B cell (primary cell): Measurements from ENCODE around the gene EXD3. TPM values are rescaled to one million over a fixed set of nuclear protein-coding genes. Genes with fewer than 3 reads are reported as not detected.

Experiments used
- ATAC-seq: fragments of 200-7000 bp; cut with Tn5 transposase; one replicate; pipeline ENCODE4 v1.10.0; 2021; ENCODE audit warnings: low read depth, mild to moderate bottlenecking, moderate number of reproducible peaks, moderate library complexity
- CTCF ChIA-PET: fragments of 350-600 bp; sonication (Branson Sonifier 250); formaldehyde crosslinking; loops from one replicate; lab custom pipeline; 2021; ENCODE audit warnings: antibody characterized with exemption, inconsistent platforms; lab: Charles Lee
- POLR2A ChIA-PET: fragments of 350-600 bp; sonication (Branson Sonifier 250); formaldehyde crosslinking; loops from one replicate; lab custom pipeline; 2021; ENCODE audit warnings: antibody characterized with exemption; lab: Charles Lee
- DNase-seq: peaks from one replicate; pipeline ENCODE4 v3.0.0; 2013
- H2AFZ ChIP-seq: 2 replicates; pipeline ENCODE4 v1.6.1; 2012; ENCODE audit warnings: mild to moderate bottlenecking, low read depth, low read length; ENCODE audit not compliant: insufficient read depth, poor library complexity, severe bottlenecking
- H3K27ac ChIP-seq, 2 donors: 1 replicate in 1 of 2; 2 replicates in 1 of 2; pipeline ENCODE4 v1.5.1; 2012 to 2013; ENCODE audit warnings: low read length in 2 of 2, mild to moderate bottlenecking in 2 of 2, moderate library complexity in 1 of 2
- H3K27me3 ChIP-seq, 4 experiments: fragments of 200-600 bp in 1 of 4; sonication (generic) in 1 of 4; replicated peaks in 1 of 4; 1 replicate in 2 of 4; 2 replicates in 2 of 4; pipeline versions ENCODE4 v1.6.1 to v1.7.0; 2013 to 2016; ENCODE audit warnings: low read length in 3 of 4, mild to moderate bottlenecking in 2 of 4, mixed read lengths in 1 of 4, moderate library complexity in 1 of 4; ENCODE audit not compliant: insufficient read depth in 4 of 4, control insufficient read depth in 3 of 4; ENCODE audit errors: control extremely low read depth in 1 of 4
- H3K36me3 ChIP-seq, 2 experiments: replicated peaks in 1 of 2; 1 replicate in 1 of 2; 2 replicates in 1 of 2; pipeline versions ENCODE4 v1.6.1 to v1.7.1; 2013; ENCODE audit warnings: low read length in 1 of 2; ENCODE audit not compliant: insufficient read depth in 2 of 2, control insufficient read depth in 1 of 2; ENCODE audit errors: control extremely low read depth in 1 of 2, extremely low read depth in 1 of 2
- H3K4me1 ChIP-seq, 2 donors: fragments of 200-600 bp in 1 of 2; sonication (generic) in 1 of 2; 1 replicate in 1 of 2; 2 replicates in 1 of 2; pipeline versions ENCODE4 v1.5.1 to v1.6.1; 2013 to 2017; ENCODE audit warnings: low read length in 2 of 2; ENCODE audit not compliant: control insufficient read depth in 2 of 2, insufficient read depth in 2 of 2
- H3K4me2 ChIP-seq: replicated peaks from 2 replicates; pipeline ENCODE3; 2012; ENCODE audit warnings: mild to moderate bottlenecking, low read depth, low read length; ENCODE audit not compliant: poor library complexity, severe bottlenecking
- H3K4me3 ChIP-seq, 5 experiments: fragments of 200-600 bp in 1 of 5; sonication (generic) in 1 of 5; 1 replicate in 3 of 5; 2 replicates in 2 of 5; pipeline versions ENCODE4 v1.5.1 to v1.7.0; 2011 to 2016; ENCODE audit warnings: low read length in 4 of 5, mild to moderate bottlenecking in 4 of 5, low read depth in 2 of 5, control low read depth in 1 of 5, moderate library complexity in 1 of 5; ENCODE audit not compliant: insufficient read depth in 1 of 5; ENCODE audit errors: control extremely low read depth in 1 of 5, extremely low read depth in 1 of 5
- H3K79me2 ChIP-seq: fragments of 200-600 bp; sonication (generic); one replicate; pipeline ENCODE4 v1.6.0; 2016; ENCODE audit warnings: low read length; ENCODE audit not compliant: control insufficient read depth, insufficient read depth
- H3K9ac ChIP-seq: fragments of 200-600 bp; sonication (generic); 2 replicates; pipeline ENCODE4 v1.6.1; 2017; ENCODE audit warnings: mild to moderate bottlenecking, low read length, moderate library complexity
- H3K9me3 ChIP-seq, 3 donors: one replicate each; pipeline versions ENCODE4 v1.6.1 to v1.7.1; 2013; ENCODE audit warnings: low read length in 2 of 3; ENCODE audit not compliant: control insufficient read depth in 2 of 3, insufficient read depth in 1 of 3; ENCODE audit errors: control extremely low read depth in 1 of 3
- H4K20me1 ChIP-seq: 2 replicates; pipeline ENCODE4 v1.6.0; 2012; ENCODE audit warnings: mild to moderate bottlenecking, low read length; ENCODE audit not compliant: insufficient read depth, control insufficient read depth, poor library complexity, severe bottlenecking
- H3K27ac Mint-ChIP-seq: one replicate; pipeline ENCODE4 v1.8.0; 2021; ENCODE audit warnings: mixed read lengths
- H3K27me3 Mint-ChIP-seq: one replicate; pipeline ENCODE4 v1.8.0; 2021; ENCODE audit warnings: mixed read lengths
- H3K4me1 Mint-ChIP-seq: one replicate; pipeline ENCODE4 v1.8.0; 2021; ENCODE audit warnings: mixed read lengths
- H3K4me3 Mint-ChIP-seq: one replicate; pipeline ENCODE4 v1.8.0; 2021; ENCODE audit warnings: mixed read lengths
- H3K9me3 Mint-ChIP-seq: one replicate; pipeline ENCODE4 v1.8.0; 2022; ENCODE audit warnings: mixed read lengths; ENCODE audit not compliant: insufficient read depth
- EZH2 ChIP-seq: IDR thresholded peaks from 2 replicates; pipeline ENCODE4 v1.6.1; 2012; ENCODE audit warnings: borderline replicate concordance, low read depth, mild to moderate bottlenecking, moderate library complexity, low read length; ENCODE audit not compliant: insufficient read depth, poor library complexity, severe bottlenecking
- WGBS: methylation state at CpG from one replicate; pipeline ENCODE4 v1.1.5; 2013; ENCODE audit warnings: missing lambda C conversion rate; ENCODE audit not compliant: insufficient coverage; 5-methylcytosine and 5-hydroxymethylcytosine counted together
- intact Hi-C: fragments of 100-400 bp; cut with micrococcal nuclease; formaldehyde crosslinking; loops from one replicate; pipeline ENCODE4 v1.10.0; 2022
- polyA plus RNA-seq: library from polyadenylated mRNA; depleted of rRNA; stranded (reverse); fragments of >200 nt; gene quantifications from 2 replicates; pipeline ENCODE4 v1.2.3, GENCODE V29; 2012
- total RNA-seq, 2 donors: library from RNA; stranded (reverse); fragments of 120-200 nt in 1 of 2; gene quantifications; 1 replicate in 1 of 2; 2 replicates in 1 of 2; pipeline versions ENCODE4 v1.2.3 to v1.2.4, GENCODE V29; 2013 to 2022
- TF ChIP-seq, protein P1 (sequence below): fragments of 200-600 bp; IDR thresholded peaks from one replicate; pipeline ENCODE4 v1.8.0; 2022; ENCODE audit warnings: antibody characterized with exemption, mild to moderate bottlenecking

EXD3 gene
- total and polyA plus RNA-seq, 2 donors (not counting 1 experiment from before 2014, with no cell fraction given): 22.5 to 23.7 TPM

DNA sequence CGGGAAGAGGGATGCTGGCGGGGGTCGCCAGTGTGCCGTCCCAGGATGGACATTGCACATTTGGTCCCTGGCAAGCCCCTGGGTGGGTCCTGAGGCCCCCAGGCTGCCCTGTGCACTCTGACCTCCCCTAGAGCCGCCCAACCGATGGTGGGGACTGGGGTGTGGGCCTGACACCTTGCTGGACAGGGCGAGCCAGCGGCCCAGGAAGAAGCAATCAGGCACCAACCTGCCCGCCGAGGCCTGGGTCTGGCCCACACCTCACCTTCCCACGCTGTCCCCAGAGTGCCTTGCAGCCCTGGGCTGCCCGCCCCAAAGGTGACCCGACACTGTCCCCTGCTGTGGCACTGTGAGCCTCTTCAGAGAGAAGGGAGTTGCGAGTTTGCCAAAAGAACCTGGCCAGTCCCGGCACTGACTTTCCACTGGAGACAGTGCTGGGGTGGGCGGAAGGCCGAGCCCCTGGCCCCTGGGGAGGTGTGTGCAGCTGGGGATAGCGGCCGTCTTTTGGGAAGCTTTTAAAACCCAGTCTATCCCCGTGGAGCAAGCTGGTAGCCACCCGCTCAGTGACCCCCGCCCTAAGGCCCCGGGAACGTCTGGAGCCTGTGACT, 108.9 kb downstream of the EXD3 start:
- intact Hi-C loops: no loop called here
- ChIA-PET POLR2A (interaction anchor here (0.6 kb wide), 1 partner anchor 13 kb away, joined by 3 read pairs; no protein-coding TSS in a partner anchor), CTCF (no interaction called here)
- Histone ChIP-seq H4K20me1 (no peaks in the 10 kb centered on the region), H2AFZ (no peak overlapping the region), H3K4me2 (no peak overlapping the region), H3K9me3 (peaks cover 0 to 8% (median 0%) of the 10 kb centered on the region in 3 donors), H3K36me3 (no peaks in the 10 kb centered on the region), H3K9ac (no peak overlapping the region), H3K4me3 (no peak overlapping the region), H3K79me2 (no peaks in the 10 kb centered on the region), H3K4me1 (peaks cover 7 to 13% of the 10 kb centered on the region in 2 donors), H3K27me3 (peaks cover 0 to 11% (median 4%) of the 10 kb centered on the region in 4 experiments), H3K27ac (no peak overlapping the region)
- Mint-ChIP-seq H3K27me3 (no peaks in the 10 kb centered on the region), H3K9me3 (no peaks in the 10 kb centered on the region), H3K27ac (no peak overlapping the region), H3K4me3 (no peak overlapping the region), H3K4me1 (no peaks in the 10 kb centered on the region)
- DNase-seq (no peak), ATAC-seq (no peak)
- 93% methylated on average over 24 of the region's 24 CpGs for WGBS
- TF ChIP-seq, protein P1, sequence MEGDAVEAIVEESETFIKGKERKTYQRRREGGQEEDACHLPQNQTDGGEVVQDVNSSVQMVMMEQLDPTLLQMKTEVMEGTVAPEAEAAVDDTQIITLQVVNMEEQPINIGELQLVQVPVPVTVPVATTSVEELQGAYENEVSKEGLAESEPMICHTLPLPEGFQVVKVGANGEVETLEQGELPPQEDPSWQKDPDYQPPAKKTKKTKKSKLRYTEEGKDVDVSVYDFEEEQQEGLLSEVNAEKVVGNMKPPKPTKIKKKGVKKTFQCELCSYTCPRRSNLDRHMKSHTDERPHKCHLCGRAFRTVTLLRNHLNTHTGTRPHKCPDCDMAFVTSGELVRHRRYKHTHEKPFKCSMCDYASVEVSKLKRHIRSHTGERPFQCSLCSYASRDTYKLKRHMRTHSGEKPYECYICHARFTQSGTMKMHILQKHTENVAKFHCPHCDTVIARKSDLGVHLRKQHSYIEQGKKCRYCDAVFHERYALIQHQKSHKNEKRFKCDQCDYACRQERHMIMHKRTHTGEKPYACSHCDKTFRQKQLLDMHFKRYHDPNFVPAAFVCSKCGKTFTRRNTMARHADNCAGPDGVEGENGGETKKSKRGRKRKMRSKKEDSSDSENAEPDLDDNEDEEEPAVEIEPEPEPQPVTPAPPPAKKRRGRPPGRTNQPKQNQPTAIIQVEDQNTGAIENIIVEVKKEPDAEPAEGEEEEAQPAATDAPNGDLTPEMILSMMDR: no peak
- no peak for TF ChIP-seq EZH2

DNA sequence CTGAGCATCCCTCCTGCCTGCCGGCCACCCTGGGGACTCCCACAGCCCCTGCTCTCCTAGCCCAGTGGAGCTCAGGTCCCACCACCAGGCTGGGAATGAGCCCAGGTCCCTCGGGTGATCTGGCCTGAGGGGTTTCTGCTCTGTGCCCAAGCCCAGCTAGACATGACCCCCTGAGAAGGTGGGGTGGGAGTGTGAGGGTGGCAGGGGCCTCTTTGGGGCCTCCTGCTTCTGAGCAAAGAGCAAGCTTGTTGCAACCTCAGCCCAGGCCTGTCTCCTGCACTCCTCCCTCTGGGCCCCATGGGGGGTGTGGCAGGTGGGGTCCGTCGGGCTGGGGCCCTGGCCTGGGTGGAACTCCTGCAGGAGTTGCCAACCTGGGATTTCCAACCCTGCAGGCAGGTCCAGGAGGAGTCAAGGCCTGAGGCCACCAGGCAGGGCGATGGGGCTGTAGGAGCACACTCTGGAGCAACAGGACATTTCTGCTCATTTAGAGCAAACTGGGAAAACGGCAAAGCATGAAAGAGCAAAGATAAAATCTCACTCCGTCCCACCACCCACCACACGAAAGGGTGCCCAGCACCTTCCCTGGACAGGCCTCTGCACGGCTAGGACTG, 109.5 kb downstream of the EXD3 start:
- POLR2A ChIA-PET: no interaction called here
- H3K27ac ChIP-seq: no peak overlapping the region

More for the DNA sequence above, 109.5 kb downstream of the EXD3 start:
- Histone ChIP-seq H3K4me3 (no peak overlapping the region), H4K20me1 (no peaks in the 10 kb centered on the region), H3K9ac (no peak overlapping the region), H3K9me3 (peaks cover 0 to 8% (median 0%) of the 10 kb centered on the region in 3 donors), H3K79me2 (no peaks in the 10 kb centered on the region), H3K27me3 (peaks cover 0 to 11% (median 4%) of the 10 kb centered on the region in 4 experiments), H2AFZ (no peak overlapping the region), H3K4me1 (peaks cover 7 to 13% of the 10 kb centered on the region in 2 donors), H3K36me3 (no peaks in the 10 kb centered on the region), H3K4me2 (no peak overlapping the region)
- H3K4me1 Mint-ChIP-seq: no peaks in the 10 kb centered on the region
- intact Hi-C loops: no loop called here
- H3K27ac Mint-ChIP-seq: no peak overlapping the region
- no peaks in the 10 kb centered on the region for H3K27me3 Mint-ChIP-seq
- CTCF ChIA-PET: interaction anchor here (1.5 kb wide), 2 partner anchors 11 to 16 kb away, joined by 3 to 4 read pairs; partner anchors contain the start of gene NRARP
- no peak for ATAC-seq
- TF ChIP-seq, protein P1: no peak
- no peak for TF ChIP-seq EZH2
- WGBS: 85% methylated on average over 8 of the region's 9 CpGs
- peak; percentile 8 for DNase-seq
- H3K9me3 Mint-ChIP-seq: no peaks in the 10 kb centered on the region
- no peak overlapping the region for H3K4me3 Mint-ChIP-seq
